HuH-7.5 (cell line): Measurements from ENCODE around the gene FOXC1.

Experiments used
- DNase-seq: peaks from one replicate; pipeline ENCODE4 v3.0.0; 2011; ENCODE audit warnings: low spot score

FOXC1 gene

GRCh38 chr6:1643830-1644445 is 34.2 kb downstream of the FOXC1 start:
- no peak for DNase-seq

GRCh38 chr6:1644516-1645060 is 34.9 kb downstream of the FOXC1 start:
- DNase-seq, result no peak

- no peak for DNase-seq
These were observed 35.9 kb downstream of the FOXC1 start for GRCh38 chr6:1645466-1646185.

GRCh38 chr6:1651362-1651761 is 41.6 kb downstream of the FOXC1 start:
- DNase-seq, result no peak

GRCh38 chr6:1652842-1653241 is 43.1 kb downstream of the FOXC1 start:
- no peak for DNase-seq

GRCh38 chr6:1654054-1654453 is 44.3 kb downstream of the FOXC1 start:
- DNase-seq, result no peak

- DNase-seq, result no peak
These were observed 47.5 kb downstream of the FOXC1 start for GRCh38 chr6:1657116-1657770.

GRCh38 chr6:1657771-1658165 is 48.1 kb downstream of the FOXC1 start:
- no peak for DNase-seq

- no peak for DNase-seq
These were observed 48.7 kb downstream of the FOXC1 start for GRCh38 chr6:1658212-1659005.

- no peak for DNase-seq
These were observed 50.1 kb downstream of the FOXC1 start for GRCh38 chr6:1659816-1660215.

GRCh38 chr6:1662534-1662933 is 52.8 kb downstream of the FOXC1 start:
- DNase-seq, result no peak
